ENCODE measurements around the gene OR52N2.

Gene OR52N2

GRCh38 chr11:5841797-5842196 is 33.1 kb downstream of the OR52N2 start, which contains the start of gene OR52E6:
Gene OR52E6 (minus strand): TSS chr11:5841897. CDS start chr11:5841897, 0 bp downstream.
- no peaks in the 10 kb centered on the region for H3K27me3 ChIP-seq (ENCODE audit: insufficient read depth, insufficient read length)
- H3K4me3 ChIP-seq (ENCODE audit: insufficient read length, low read depth) = no peak within 1 kb of the TSS
- DNase-seq (ENCODE audit: low read depth, low spot score) = no peak
- H3K4me1 ChIP-seq (ENCODE audit: insufficient read depth, insufficient read length) = no peaks in the 10 kb centered on the region
- H3K9ac ChIP-seq (ENCODE audit: insufficient read length, low read depth) = no peak within 1 kb of the TSS
- no peak for TF ChIP-seq ZNF274 (IDR thresholded peaks at IDR 0.05; ENCODE audit: low read depth, low read length)
- no peaks in the 10 kb centered on the region for H3K36me3 ChIP-seq (ENCODE audit: insufficient read depth, insufficient read length, low read length)
- no peaks in the 10 kb centered on the region for H3K9me3 ChIP-seq (ENCODE audit: insufficient read depth, low read length)

- Histone ChIP-seq H3K9ac (ENCODE audit: insufficient read length, low read depth) (no peak overlapping the region), H3K27me3 (ENCODE audit: insufficient read depth, insufficient read length) (no peaks in the 10 kb centered on the region), H3K36me3 (ENCODE audit: insufficient read depth, insufficient read length, low read length) (no peaks in the 10 kb centered on the region), H3K4me1 (ENCODE audit: insufficient read depth, insufficient read length) (no peaks in the 10 kb centered on the region), H3K9me3 (ENCODE audit: insufficient read depth, low read length) (no peaks in the 10 kb centered on the region), H3K4me3 (ENCODE audit: insufficient read length, low read depth) (no peak overlapping the region)
- no peak for DNase-seq (ENCODE audit: low read depth, low spot score)
- TF ChIP-seq ZNF274 (IDR thresholded peaks at IDR 0.05; ENCODE audit: low read depth, low read length) (no peak), SUZ12 (IDR thresholded peaks at IDR 0.05; ENCODE audit: extremely low read depth, insufficient read depth, insufficient read length) (no peak), YY1 (IDR thresholded peaks at IDR 0.05; ENCODE audit: insufficient read depth, insufficient read length) (no peak)
These were observed 38.0 kb downstream of the OR52N2 start for GRCh38 chr11:5846701-5847100.

- no peak overlapping the region for H3K9ac ChIP-seq (ENCODE audit: insufficient read length, low read depth)
- H3K9me3 ChIP-seq (ENCODE audit: insufficient read depth, low read length) = no peaks in the 10 kb centered on the region
- H3K36me3 ChIP-seq (ENCODE audit: insufficient read depth, insufficient read length, low read length) = no peaks in the 10 kb centered on the region
- TF ChIP-seq YY1 (IDR thresholded peaks at IDR 0.05; ENCODE audit: insufficient read depth, insufficient read length) = no peak
- TF ChIP-seq SUZ12 (IDR thresholded peaks at IDR 0.05; ENCODE audit: extremely low read depth, insufficient read depth, insufficient read length) = no peak
- TF ChIP-seq ZNF274 (IDR thresholded peaks at IDR 0.05; ENCODE audit: low read depth, low read length) = no peak
- H3K27me3 ChIP-seq (ENCODE audit: insufficient read depth, insufficient read length) = no peaks in the 10 kb centered on the region
- no peak for DNase-seq (ENCODE audit: low read depth, low spot score)
- H3K4me3 ChIP-seq (ENCODE audit: insufficient read length, low read depth) = no peak overlapping the region
- no peaks in the 10 kb centered on the region for H3K4me1 ChIP-seq (ENCODE audit: insufficient read depth, insufficient read length)
These were observed 39.0 kb downstream of the OR52N2 start for GRCh38 chr11:5847711-5848110.

GRCh38 chr11:5851002-5851401 is 42.3 kb downstream of the OR52N2 start:
- no peaks in the 10 kb centered on the region for H3K27me3 ChIP-seq (ENCODE audit: insufficient read depth, insufficient read length)
- H3K36me3 ChIP-seq (ENCODE audit: insufficient read depth, insufficient read length, low read length) = no peaks in the 10 kb centered on the region
- DNase-seq (ENCODE audit: low read depth, low spot score) = no peak
- no peak for TF ChIP-seq ZNF274 (IDR thresholded peaks at IDR 0.05; ENCODE audit: low read depth, low read length)
- H3K4me1 ChIP-seq (ENCODE audit: insufficient read depth, insufficient read length) = no peaks in the 10 kb centered on the region
- no peak overlapping the region for H3K9ac ChIP-seq (ENCODE audit: insufficient read length, low read depth)
- no peak overlapping the region for H3K4me3 ChIP-seq (ENCODE audit: insufficient read length, low read depth)
- H3K9me3 ChIP-seq (ENCODE audit: insufficient read depth, low read length) = no peaks in the 10 kb centered on the region

- DNase-seq (ENCODE audit: low read depth, low spot score) = no peak
- TF ChIP-seq YY1 (IDR thresholded peaks at IDR 0.05; ENCODE audit: insufficient read depth, insufficient read length) = no peak
- TF ChIP-seq SUZ12 (IDR thresholded peaks at IDR 0.05; ENCODE audit: extremely low read depth, insufficient read depth, insufficient read length) = no peak
- TF ChIP-seq ZNF274 (IDR thresholded peaks at IDR 0.05; ENCODE audit: low read depth, low read length) = no peak
- H3K9me3 ChIP-seq (ENCODE audit: insufficient read depth, low read length) = no peaks in the 10 kb centered on the region
- H3K9ac ChIP-seq (ENCODE audit: insufficient read length, low read depth) = no peak within 1 kb of the TSS
- no peaks in the 10 kb centered on the region for H3K27me3 ChIP-seq (ENCODE audit: insufficient read depth, insufficient read length)
- no peaks in the 10 kb centered on the region for H3K36me3 ChIP-seq (ENCODE audit: insufficient read depth, insufficient read length, low read length)
- H3K4me3 ChIP-seq (ENCODE audit: insufficient read length, low read depth) = no peak within 1 kb of the TSS
- no peaks in the 10 kb centered on the region for H3K4me1 ChIP-seq (ENCODE audit: insufficient read depth, insufficient read length)
These were observed 48.9 kb downstream of the OR52N2 start, which contains the start of gene OR52E8 for GRCh38 chr11:5857590-5857989. Gene OR52E8 (minus strand): TSS chr11:5857690. CDS start chr11:5857690, 0 bp downstream.

- Histone ChIP-seq H3K4me3 (ENCODE audit: insufficient read length, low read depth) (no peak overlapping the region), H3K9me3 (ENCODE audit: insufficient read depth, low read length) (no peaks in the 10 kb centered on the region), H3K4me1 (ENCODE audit: insufficient read depth, insufficient read length) (no peaks in the 10 kb centered on the region), H3K9ac (ENCODE audit: insufficient read length, low read depth) (no peak overlapping the region), H3K27me3 (ENCODE audit: insufficient read depth, insufficient read length) (no peaks in the 10 kb centered on the region), H3K36me3 (ENCODE audit: insufficient read depth, insufficient read length, low read length) (no peaks in the 10 kb centered on the region)
- no peak for TF ChIP-seq ZNF274 (IDR thresholded peaks at IDR 0.05; ENCODE audit: low read depth, low read length)
- TF ChIP-seq YY1 (IDR thresholded peaks at IDR 0.05; ENCODE audit: insufficient read depth, insufficient read length) = no peak
- TF ChIP-seq SUZ12 (IDR thresholded peaks at IDR 0.05; ENCODE audit: extremely low read depth, insufficient read depth, insufficient read length) = no peak
- no peak for DNase-seq (ENCODE audit: low read depth, low spot score)
These were observed 57.1 kb downstream of the OR52N2 start for GRCh38 chr11:5865826-5866225.

Data from NT2/D1 (cell line).